DND-41 (cell line): ENCODE data around the gene FOXP1.

Experiments used
- CTCF ChIP-seq: IDR thresholded peaks from 2 replicates; pipeline ENCODE4 v1.5.1; 2012; ENCODE audit warnings: borderline replicate concordance, low read length, moderate library complexity, mild to moderate bottlenecking; ENCODE audit not compliant: poor library complexity, severe bottlenecking; ENCODE audit errors: extremely low read depth
- EZH2 ChIP-seq: IDR thresholded peaks from 3 replicates; pipeline ENCODE4 v1.6.1; 2012; ENCODE audit warnings: borderline replicate concordance, low read depth, mild to moderate bottlenecking, moderate library complexity, low read length, inconsistent platforms; ENCODE audit not compliant: severe bottlenecking

GRCh38 chr3:71273453-71273852, 310.1 kb downstream of the FOXP1 start:
- no peak for TF ChIP-seq CTCF
- TF ChIP-seq EZH2, result no peak
